Measurements from ENCODE around the gene SPEF2. TPM values are rescaled to one million over a fixed set of nuclear protein-coding genes. Genes with fewer than 3 reads are reported as not detected.

Gene SPEF2
- polyA plus RNA-seq, 3 donors from 2014 or later: 2.2 to 5.1 (median 4.9) TPM

- H3K4me1 Mint-ChIP-seq: no peaks in the 10 kb centered on the region
- no peak for DNase-seq
- H3K4me3 Mint-ChIP-seq: no peak overlapping the region
- no peaks in the 10 kb centered on the region for H3K9me3 Mint-ChIP-seq
- H3K27ac Mint-ChIP-seq: no peak overlapping the region
- H3K36me3 Mint-ChIP-seq: peaks cover 4 to 7% (median 7%) of the 10 kb centered on the region in 3 donors
- H3K27me3 Mint-ChIP-seq (ENCODE audit: low read depth in 3 of 3): no peaks in the 10 kb centered on the region
These were observed 70.3 kb downstream of the SPEF2 start for GRCh38 chr5:35687961-35688360.

- no peaks in the 10 kb centered on the region for H3K9me3 Mint-ChIP-seq
- H3K36me3 Mint-ChIP-seq: peaks cover 16 to 26% (median 24%) of the 10 kb centered on the region in 3 donors
- no peak overlapping the region for H3K4me3 Mint-ChIP-seq
- H3K4me1 Mint-ChIP-seq: peaks cover 0 to 5% of the 10 kb centered on the region in 2 donors
- no peaks in the 10 kb centered on the region for H3K27me3 Mint-ChIP-seq (ENCODE audit: low read depth in 3 of 3)
- H3K27ac Mint-ChIP-seq: no peak overlapping the region
- no peak for DNase-seq
These were observed 76.8 kb downstream of the SPEF2 start for GRCh38 chr5:35694481-35694880.

GRCh38 chr5:35698047-35698808, 80.6 kb downstream of the SPEF2 start:
- Mint-ChIP-seq H3K36me3 (peaks cover 19 to 43% (median 27%) of the 10 kb centered on the region in 3 donors), H3K4me1 (peaks cover 0 to 5% of the 10 kb centered on the region in 2 donors), H3K9me3 (no peaks in the 10 kb centered on the region), H3K4me3 (no peak overlapping the region), H3K27ac (peak overlapping the region in 1 of 6 donors; percentile 16), H3K27me3 (ENCODE audit: low read depth in 3 of 3) (no peaks in the 10 kb centered on the region)
- DNase-seq: no peak

- H3K27ac Mint-ChIP-seq: no peak overlapping the region
- H3K9me3 Mint-ChIP-seq: peaks cover 0 to 2% (median 0%) of the 10 kb centered on the region in 6 donors
- DNase-seq: no peak
- H3K4me1 Mint-ChIP-seq: peaks cover 0 to 21% of the 10 kb centered on the region in 2 donors
- peaks cover 0 to 2% (median 2%) of the 10 kb centered on the region in 3 donors for H3K27me3 Mint-ChIP-seq (ENCODE audit: low read depth in 3 of 3)
- peaks cover 5 to 17% (median 9%) of the 10 kb centered on the region in 3 donors for H3K36me3 Mint-ChIP-seq
- no peak overlapping the region for H3K4me3 Mint-ChIP-seq
These were observed 90.0 kb downstream of the SPEF2 start for GRCh38 chr5:35707659-35708058.

GRCh38 chr5:35709688-35710087, 92.0 kb downstream of the SPEF2 start:
- no peak overlapping the region for H3K27ac Mint-ChIP-seq
- DNase-seq: no peak
- H3K4me1 Mint-ChIP-seq: peaks cover 0 to 21% of the 10 kb centered on the region in 2 donors
- peaks cover 0 to 2% (median 2%) of the 10 kb centered on the region in 3 donors for H3K27me3 Mint-ChIP-seq (ENCODE audit: low read depth in 3 of 3)
- peaks cover 5 to 9% (median 7%) of the 10 kb centered on the region in 3 donors for H3K36me3 Mint-ChIP-seq
- peaks cover 0 to 2% (median 0%) of the 10 kb centered on the region in 6 donors for H3K9me3 Mint-ChIP-seq
- no peak overlapping the region for H3K4me3 Mint-ChIP-seq

- DNase-seq: no peak
- H3K9me3 Mint-ChIP-seq: peaks cover 0 to 2% (median 0%) of the 10 kb centered on the region in 6 donors
- no peaks in the 10 kb centered on the region for H3K27me3 Mint-ChIP-seq (ENCODE audit: low read depth in 3 of 3)
- H3K4me1 Mint-ChIP-seq: no peaks in the 10 kb centered on the region
- no peaks in the 10 kb centered on the region for H3K36me3 Mint-ChIP-seq
- H3K4me3 Mint-ChIP-seq: no peak overlapping the region
- H3K27ac Mint-ChIP-seq: no peak overlapping the region
These were observed 100.1 kb downstream of the SPEF2 start for GRCh38 chr5:35717718-35718117.

GRCh38 chr5:35735718-35736117, 118.1 kb downstream of the SPEF2 start:
- Mint-ChIP-seq H3K4me1 (no peaks in the 10 kb centered on the region), H3K4me3 (no peak overlapping the region), H3K27ac (no peak overlapping the region), H3K9me3 (peaks cover 0 to 5% (median 0%) of the 10 kb centered on the region in 6 donors), H3K36me3 (peaks cover 3 to 7% (median 5%) of the 10 kb centered on the region in 3 donors), H3K27me3 (ENCODE audit: low read depth in 3 of 3) (peaks cover 0 to 4% (median 3%) of the 10 kb centered on the region in 3 donors)
- no peak for DNase-seq

- Mint-ChIP-seq H3K4me1 (no peaks in the 10 kb centered on the region), H3K9me3 (peaks cover 0 to 5% (median 0%) of the 10 kb centered on the region in 6 donors), H3K27me3 (ENCODE audit: low read depth in 3 of 3) (peaks cover 0 to 4% (median 3%) of the 10 kb centered on the region in 3 donors), H3K4me3 (no peak overlapping the region), H3K36me3 (peaks cover 3 to 7% (median 5%) of the 10 kb centered on the region in 3 donors), H3K27ac (no peak overlapping the region)
- DNase-seq: no peak
These were observed 118.6 kb downstream of the SPEF2 start for GRCh38 chr5:35736280-35736679.

GRCh38 chr5:35741126-35741716, 123.6 kb downstream of the SPEF2 start:
- no peak overlapping the region for H3K4me3 Mint-ChIP-seq
- no peaks in the 10 kb centered on the region for H3K4me1 Mint-ChIP-seq
- H3K36me3 Mint-ChIP-seq: peaks cover 5 to 9% (median 6%) of the 10 kb centered on the region in 3 donors
- no peak for DNase-seq
- H3K9me3 Mint-ChIP-seq: peaks cover 0 to 5% (median 0%) of the 10 kb centered on the region in 6 donors
- peaks cover 0 to 4% (median 0%) of the 10 kb centered on the region in 3 donors for H3K27me3 Mint-ChIP-seq (ENCODE audit: low read depth in 3 of 3)
- no peak overlapping the region for H3K27ac Mint-ChIP-seq

- peaks cover 0 to 7% (median 4%) of the 10 kb centered on the region in 6 donors for H3K9me3 Mint-ChIP-seq
- peaks cover 0 to 2% (median 0%) of the 10 kb centered on the region in 3 donors for H3K27me3 Mint-ChIP-seq (ENCODE audit: low read depth in 3 of 3)
- no peak overlapping the region for H3K27ac Mint-ChIP-seq
- H3K4me3 Mint-ChIP-seq: no peak overlapping the region
- peaks cover 5 to 10% (median 8%) of the 10 kb centered on the region in 3 donors for H3K36me3 Mint-ChIP-seq
- no peaks in the 10 kb centered on the region for H3K4me1 Mint-ChIP-seq
- no peak for DNase-seq
These were observed 124.3 kb downstream of the SPEF2 start for GRCh38 chr5:35741971-35742370.

- H3K36me3 Mint-ChIP-seq: peaks cover 3 to 10% (median 7%) of the 10 kb centered on the region in 3 donors
- H3K4me3 Mint-ChIP-seq: no peak overlapping the region
- no peaks in the 10 kb centered on the region for H3K4me1 Mint-ChIP-seq
- DNase-seq: no peak
- H3K27ac Mint-ChIP-seq: peak overlapping the region in 1 of 6 donors; percentile 17
- peaks cover 2 to 18% (median 10%) of the 10 kb centered on the region in 6 donors for H3K9me3 Mint-ChIP-seq
- no peaks in the 10 kb centered on the region for H3K27me3 Mint-ChIP-seq (ENCODE audit: low read depth in 3 of 3)
These were observed 126.0 kb downstream of the SPEF2 start for GRCh38 chr5:35743644-35744043.

- no peak for DNase-seq
- Mint-ChIP-seq H3K27me3 (ENCODE audit: low read depth in 3 of 3) (peaks cover 0 to 3% (median 0%) of the 10 kb centered on the region in 3 donors), H3K4me1 (no peaks in the 10 kb centered on the region), H3K27ac (no peak overlapping the region), H3K36me3 (peaks cover 0 to 7% (median 7%) of the 10 kb centered on the region in 3 donors), H3K9me3 (peaks cover 0 to 24% (median 11%) of the 10 kb centered on the region in 6 donors), H3K4me3 (no peak overlapping the region)
These were observed 127.5 kb downstream of the SPEF2 start for GRCh38 chr5:35745193-35745592.

GRCh38 chr5:35745660-35746059, 128.0 kb downstream of the SPEF2 start:
- DNase-seq: no peak
- Mint-ChIP-seq H3K27ac (no peak overlapping the region), H3K27me3 (ENCODE audit: low read depth in 3 of 3) (peaks cover 0 to 3% (median 0%) of the 10 kb centered on the region in 3 donors), H3K9me3 (peaks cover 0 to 27% (median 11%) of the 10 kb centered on the region in 6 donors), H3K4me3 (no peak overlapping the region), H3K36me3 (peaks cover 0 to 7% (median 7%) of the 10 kb centered on the region in 3 donors), H3K4me1 (no peaks in the 10 kb centered on the region)

GRCh38 chr5:35752012-35752411, 134.3 kb downstream of the SPEF2 start:
- Mint-ChIP-seq H3K9me3 (peaks cover 0 to 20% (median 8%) of the 10 kb centered on the region in 6 donors), H3K36me3 (peaks cover 3 to 10% (median 3%) of the 10 kb centered on the region in 3 donors), H3K27ac (no peak overlapping the region), H3K4me1 (no peaks in the 10 kb centered on the region), H3K27me3 (ENCODE audit: low read depth in 3 of 3) (peaks cover 0 to 5% (median 0%) of the 10 kb centered on the region in 3 donors), H3K4me3 (no peak overlapping the region)
- no peak for DNase-seq

Data from immature natural killer cell (primary cell).